GOT3 (cell line): Measurements from ENCODE around the gene NCAPG2.

Source experiments
- DNase-seq: peaks from one replicate; lab custom pipeline; 2025; ENCODE audit warnings: mixed read lengths; lab: John Stamatoyannopoulos, UW

The NCAPG2 gene, protein sequence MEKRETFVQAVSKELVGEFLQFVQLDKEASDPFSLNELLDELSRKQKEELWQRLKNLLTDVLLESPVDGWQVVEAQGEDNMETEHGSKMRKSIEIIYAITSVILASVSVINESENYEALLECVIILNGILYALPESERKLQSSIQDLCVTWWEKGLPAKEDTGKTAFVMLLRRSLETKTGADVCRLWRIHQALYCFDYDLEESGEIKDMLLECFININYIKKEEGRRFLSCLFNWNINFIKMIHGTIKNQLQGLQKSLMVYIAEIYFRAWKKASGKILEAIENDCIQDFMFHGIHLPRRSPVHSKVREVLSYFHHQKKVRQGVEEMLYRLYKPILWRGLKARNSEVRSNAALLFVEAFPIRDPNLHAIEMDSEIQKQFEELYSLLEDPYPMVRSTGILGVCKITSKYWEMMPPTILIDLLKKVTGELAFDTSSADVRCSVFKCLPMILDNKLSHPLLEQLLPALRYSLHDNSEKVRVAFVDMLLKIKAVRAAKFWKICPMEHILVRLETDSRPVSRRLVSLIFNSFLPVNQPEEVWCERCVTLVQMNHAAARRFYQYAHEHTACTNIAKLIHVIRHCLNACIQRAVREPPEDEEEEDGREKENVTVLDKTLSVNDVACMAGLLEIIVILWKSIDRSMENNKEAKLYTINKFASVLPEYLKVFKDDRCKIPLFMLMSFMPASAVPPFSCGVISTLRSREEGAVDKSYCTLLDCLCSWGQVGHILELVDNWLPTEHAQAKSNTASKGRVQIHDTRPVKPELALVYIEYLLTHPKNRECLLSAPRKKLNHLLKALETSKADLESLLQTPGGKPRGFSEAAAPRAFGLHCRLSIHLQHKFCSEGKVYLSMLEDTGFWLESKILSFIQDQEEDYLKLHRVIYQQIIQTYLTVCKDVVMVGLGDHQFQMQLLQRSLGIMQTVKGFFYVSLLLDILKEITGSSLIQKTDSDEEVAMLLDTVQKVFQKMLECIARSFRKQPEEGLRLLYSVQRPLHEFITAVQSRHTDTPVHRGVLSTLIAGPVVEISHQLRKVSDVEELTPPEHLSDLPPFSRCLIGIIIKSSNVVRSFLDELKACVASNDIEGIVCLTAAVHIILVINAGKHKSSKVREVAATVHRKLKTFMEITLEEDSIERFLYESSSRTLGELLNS

GRCh38 chr7:158704524-158705233 lies at the start of gene NCAPG2:
Gene NCAPG2 (minus strand): TSS chr7:158704804. CDS start chr7:158701899, 2,905 bp downstream.
- DNase-seq: peak; percentile 92

DNA sequence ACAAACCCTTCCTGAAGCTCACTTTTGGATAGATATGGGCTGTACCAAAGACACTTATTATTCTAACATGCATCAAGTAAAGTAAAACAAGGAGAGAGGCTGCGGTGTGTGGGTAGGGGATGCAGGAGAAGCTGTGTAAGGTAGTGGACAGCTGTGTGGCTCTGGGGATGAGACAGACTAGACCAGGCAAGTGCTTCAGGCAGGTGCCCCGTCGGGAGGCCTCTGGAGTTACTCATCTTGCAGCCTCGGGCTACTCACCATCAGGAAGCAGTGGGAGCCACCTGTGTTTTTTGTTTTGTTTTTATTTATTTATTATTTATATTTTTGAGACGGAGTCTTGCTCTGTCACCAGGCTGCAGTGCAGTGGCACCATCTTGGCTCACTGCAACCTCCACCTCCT lies 49.3 kb upstream of the NCAPG2 start:
- no peak for DNase-seq

DNA sequence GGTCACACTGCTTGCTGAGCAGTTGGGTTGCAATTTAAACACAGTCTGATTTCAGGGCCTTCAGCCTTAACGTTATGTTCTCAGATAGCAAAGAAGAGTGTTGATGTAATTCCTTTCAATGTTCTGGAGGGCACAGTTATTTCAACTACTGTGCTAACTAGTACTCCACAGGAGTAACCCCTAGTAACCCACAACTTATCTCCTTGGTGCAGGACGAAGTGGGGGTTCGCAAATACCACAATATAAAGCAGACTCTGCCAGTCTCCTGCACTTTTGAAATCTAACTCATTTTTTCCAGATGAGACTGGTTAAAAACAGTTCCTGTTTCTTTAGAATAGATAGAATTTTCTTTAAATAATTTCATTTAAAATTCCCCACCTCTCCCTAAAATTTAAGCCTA lies 47.1 kb upstream of the NCAPG2 start:
- no peak for DNase-seq

GRCh38 chr7:158751199-158751598 lies 46.6 kb upstream of the NCAPG2 start:
- no peak for DNase-seq

- DNase-seq: no peak
These were observed 46.1 kb upstream of the NCAPG2 start for GRCh38 chr7:158750702-158751101.

GRCh38 chr7:158749396-158749795 lies 44.8 kb upstream of the NCAPG2 start:
- DNase-seq: no peak

DNA sequence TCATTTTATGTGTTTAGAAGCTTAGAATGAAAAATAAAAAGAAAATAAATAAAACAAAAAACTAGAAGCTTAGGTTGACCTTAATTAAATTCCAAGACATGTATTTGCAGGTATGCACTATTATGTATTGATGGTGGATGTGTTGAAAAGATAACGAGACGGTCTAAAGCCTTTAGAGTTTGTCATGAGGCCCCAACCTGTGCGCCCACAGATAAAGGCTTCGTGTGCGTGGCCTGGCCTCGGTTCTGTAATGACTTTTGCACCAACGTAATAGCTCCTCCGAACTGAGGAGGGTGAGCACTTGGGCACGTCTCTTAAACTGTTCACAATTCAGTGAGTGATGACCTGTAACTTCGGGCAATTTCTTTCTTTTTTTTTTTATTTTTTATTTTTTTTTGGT lies 43.7 kb upstream of the NCAPG2 start:
- DNase-seq: no peak

GRCh38 chr7:158747408-158747807 lies 42.8 kb upstream of the NCAPG2 start:
- no peak for DNase-seq

GRCh38 chr7:158746957-158747356 lies 42.4 kb upstream of the NCAPG2 start:
- DNase-seq: no peak

DNA sequence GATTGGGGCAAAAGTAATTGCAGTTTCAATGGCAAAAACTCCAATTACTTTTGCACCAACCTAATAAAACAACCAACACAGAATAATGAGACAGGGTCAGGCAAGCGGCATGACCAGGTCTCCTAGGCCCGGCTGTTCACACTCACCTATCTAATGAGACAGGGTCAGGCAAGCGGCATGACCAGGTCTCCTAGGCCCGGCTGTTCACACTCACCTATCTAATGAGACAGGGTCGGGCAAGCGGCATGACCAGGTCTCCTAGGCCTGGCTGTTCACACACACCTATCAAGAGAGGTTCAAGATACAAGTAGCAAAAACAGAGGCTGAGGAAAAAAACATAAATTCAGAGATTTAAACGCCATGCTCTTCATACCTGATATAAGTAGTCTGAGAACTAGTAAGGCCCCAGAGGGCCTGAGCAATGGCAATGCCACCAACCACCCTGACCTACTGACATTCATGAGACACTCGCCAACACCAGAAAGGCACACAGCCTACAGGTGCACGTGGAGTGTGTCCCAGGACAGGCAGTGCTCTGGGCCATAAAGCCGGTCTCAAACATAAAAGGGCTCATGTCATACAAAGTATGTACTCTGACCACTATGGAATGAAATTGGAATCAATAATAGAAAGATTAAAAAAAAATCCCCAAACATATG lies 40.6 kb upstream of the NCAPG2 start:
- no peak for DNase-seq

GRCh38 chr7:158744070-158744469 lies 39.5 kb upstream of the NCAPG2 start:
- DNase-seq: no peak

DNA sequence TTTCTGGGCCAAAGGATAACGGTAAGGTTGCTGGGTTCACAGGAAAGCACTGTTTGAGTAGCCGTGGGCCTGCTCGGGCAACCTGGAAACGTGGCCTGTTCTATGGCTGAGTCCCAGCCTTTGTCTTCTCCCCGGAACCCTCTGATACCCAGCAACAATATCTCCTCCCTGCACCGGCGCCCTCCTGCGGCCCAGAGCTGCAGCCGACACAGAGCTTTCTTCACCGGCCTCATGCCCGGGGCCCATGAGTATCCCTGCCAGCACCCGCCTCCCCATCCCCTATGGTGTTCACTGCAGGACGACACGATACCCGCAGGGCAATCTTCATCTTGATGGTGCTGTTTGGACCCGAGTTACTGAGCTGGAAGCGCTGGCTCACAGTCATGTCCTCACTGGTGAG lies 38.6 kb upstream of the NCAPG2 start:
- DNase-seq: no peak

- no peak for DNase-seq
These were observed 37.6 kb upstream of the NCAPG2 start for GRCh38 chr7:158742065-158742821.

GRCh38 chr7:158741294-158741666 lies 36.7 kb upstream of the NCAPG2 start:
- no peak for DNase-seq

DNA sequence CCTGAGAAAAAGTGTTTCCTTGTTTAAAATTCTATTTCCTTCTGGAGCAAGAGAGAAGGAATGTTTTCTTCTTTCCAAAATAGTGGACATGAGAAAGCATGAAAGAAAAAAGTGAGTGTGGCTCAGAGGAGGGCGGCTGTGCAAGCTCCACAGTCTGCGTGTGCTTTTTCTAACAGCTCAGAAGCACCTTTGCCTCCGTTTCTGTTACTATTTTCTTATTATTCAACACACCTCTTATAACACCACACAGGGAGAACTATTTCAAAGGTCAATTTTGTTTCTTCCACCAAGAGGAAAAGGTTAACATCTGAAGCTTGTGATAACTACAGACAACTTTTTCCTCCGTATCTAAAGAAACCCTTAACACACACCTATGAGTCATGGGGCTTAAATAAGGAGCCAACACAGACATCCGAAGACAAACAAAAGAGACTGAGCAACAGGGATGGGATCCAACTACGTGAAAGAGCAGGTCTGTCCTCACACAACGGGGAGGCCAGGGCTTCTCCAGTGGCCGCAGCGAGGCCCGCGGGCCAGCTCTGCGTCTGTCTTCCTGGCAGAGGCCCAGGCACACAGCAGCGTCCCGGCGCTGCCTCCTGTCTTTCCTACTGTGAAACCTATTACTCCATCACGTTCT lies 36.2 kb upstream of the NCAPG2 start:
- DNase-seq: no peak

- DNase-seq: no peak
These were observed 35.5 kb upstream of the NCAPG2 start for GRCh38 chr7:158740013-158740656.

- DNase-seq: no peak
These were observed 34.2 kb upstream of the NCAPG2 start for GRCh38 chr7:158738841-158739240.

DNA sequence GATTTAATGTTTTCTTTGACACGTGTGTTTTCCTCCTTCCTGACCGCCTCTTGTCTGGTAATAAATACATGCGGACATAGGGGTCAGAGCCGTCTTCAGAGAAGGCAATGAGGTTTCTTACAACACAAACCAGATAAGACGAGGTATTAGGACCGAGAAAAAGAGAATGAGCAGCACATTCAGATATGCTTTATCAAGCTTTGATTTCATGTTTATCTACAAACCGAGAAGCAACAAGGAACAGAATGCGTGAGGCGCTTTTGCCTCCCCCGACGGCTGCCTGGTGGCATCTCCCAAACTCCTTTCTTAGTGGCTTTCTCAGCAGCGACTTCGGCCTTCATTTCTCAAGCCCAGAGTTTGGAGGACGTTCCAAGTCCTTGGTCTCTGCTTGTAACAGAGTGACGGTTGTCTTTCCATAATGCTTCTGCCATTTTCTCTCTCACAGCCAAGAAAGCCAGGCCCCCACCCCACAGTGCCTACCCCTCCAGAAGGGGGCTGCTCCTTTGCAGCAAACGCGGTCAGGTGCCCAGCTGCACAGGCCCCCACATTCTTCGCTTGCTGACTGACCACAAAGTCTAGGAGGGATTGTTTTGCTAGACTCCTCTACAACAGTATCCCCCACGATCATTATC lies 32.6 kb upstream of the NCAPG2 start:
- no peak for DNase-seq

GRCh38 chr7:158735935-158736334 lies 31.3 kb upstream of the NCAPG2 start:
- no peak for DNase-seq
